Hypothalamus (tissue), 51 donors: ENCODE results near the gene RAP1GAP2.
"Not testable (repeated sequence)": the region's sequence is repeated elsewhere in the genome, so short reads cannot be mapped to it uniquely, and the experiment has no call there.

ENCODE experiments used
- DNase-seq, 51 donors: peaks; one replicate each; lab custom pipeline; 2025; lab: John Stamatoyannopoulos, UW

Gene RAP1GAP2

DNA sequence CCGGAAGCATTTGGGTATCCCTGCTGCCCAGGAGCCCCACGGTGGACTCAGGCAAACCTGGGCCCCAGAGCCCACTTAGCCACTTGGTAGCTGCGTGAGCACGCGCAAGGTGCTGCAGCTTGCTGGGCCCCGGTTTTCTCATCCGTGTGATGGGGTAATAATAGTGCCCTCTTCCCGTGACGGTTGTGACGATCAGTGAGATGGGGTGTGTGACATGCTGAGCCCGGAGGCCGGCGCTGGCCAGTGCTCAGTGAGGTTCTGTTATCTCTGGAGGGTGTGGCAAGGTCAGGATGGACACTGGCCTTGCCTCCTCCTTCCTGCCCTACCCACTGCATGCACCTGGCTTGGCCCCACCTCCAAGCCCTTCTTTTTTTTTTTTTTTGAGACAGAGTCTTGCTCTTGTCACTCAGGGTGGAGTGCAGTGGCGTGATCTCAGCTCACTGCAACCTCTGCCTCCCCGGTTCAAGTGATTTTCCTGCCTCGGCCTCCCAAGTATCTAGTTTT, 82.6 kb downstream of the RAP1GAP2 start:
- DNase-seq, result no peak

DNA sequence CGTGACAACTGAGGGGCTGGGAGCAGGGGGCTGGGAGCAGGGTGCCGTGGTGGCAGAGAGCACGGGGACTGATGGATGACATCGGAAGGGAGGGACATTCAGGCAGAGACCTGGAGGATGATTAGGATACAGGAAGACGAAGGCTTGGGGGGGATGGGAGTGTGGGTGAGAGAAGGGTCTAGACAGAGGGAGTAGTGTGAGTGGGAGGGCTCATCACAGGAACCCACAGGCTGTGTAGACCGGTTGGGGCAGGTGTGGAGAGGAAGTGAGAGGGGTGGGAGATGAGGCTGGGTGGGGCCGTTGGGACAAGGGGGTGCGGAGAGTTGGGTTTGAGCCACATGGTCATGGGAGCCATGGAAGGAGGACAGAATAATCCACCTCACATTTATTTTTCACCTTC, 83.8 kb downstream of the RAP1GAP2 start:
- peak in 1 of 51 donors; percentile 26 for DNase-seq

DNA sequence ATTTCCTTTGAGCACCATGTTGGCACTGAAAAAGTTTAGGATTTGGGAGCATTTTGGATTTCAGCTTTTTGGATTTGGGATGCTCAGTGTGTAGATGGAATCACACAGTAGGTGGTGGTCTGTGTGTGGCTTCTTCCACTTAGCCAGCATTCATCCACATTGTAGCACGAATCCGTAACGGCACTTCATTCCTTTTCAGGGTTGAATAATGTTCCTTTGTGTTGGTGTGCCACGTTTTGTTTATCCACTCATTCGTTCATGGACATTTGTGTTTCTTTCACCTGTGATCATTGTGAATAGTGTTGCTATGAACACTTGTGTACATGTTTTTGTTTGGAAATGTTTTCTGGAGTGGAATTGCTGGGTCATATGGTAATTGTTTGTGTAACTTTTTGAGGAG, 85.1 kb downstream of the RAP1GAP2 start:
- no peak for DNase-seq

DNA sequence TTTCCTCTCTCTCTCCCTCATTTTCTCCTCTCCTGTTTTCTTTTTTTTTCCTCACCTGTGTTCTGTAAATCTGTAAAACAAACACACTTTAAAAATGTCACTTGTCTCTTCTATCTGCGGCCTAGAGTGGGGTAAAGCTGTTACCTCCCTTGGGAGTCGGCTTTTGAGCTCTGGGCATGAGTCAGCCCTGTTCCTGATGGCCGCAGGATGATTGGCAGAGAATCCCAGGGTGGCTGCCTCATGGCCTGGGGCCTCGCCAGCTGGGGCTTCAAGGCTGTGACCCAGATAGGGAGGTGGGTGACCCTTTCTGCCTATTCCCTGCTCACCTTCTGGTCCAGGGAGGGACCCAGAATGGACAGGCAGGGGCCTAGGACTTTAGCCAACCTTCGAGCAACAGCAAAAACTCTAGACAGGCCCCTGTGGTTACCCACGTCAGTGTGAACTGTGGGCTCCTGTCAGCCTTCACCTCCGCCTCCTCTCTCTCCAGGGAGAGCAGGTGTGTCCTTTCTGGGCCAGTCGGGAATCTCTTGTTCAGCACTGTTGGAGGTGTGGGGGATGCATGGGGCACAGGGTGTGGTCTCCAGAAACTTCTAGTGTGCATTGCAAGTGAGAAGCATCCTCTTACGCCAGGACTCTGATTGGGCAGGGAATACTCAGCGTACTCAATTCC, 87.4 kb downstream of the RAP1GAP2 start:
- DNase-seq, result no peak

DNA sequence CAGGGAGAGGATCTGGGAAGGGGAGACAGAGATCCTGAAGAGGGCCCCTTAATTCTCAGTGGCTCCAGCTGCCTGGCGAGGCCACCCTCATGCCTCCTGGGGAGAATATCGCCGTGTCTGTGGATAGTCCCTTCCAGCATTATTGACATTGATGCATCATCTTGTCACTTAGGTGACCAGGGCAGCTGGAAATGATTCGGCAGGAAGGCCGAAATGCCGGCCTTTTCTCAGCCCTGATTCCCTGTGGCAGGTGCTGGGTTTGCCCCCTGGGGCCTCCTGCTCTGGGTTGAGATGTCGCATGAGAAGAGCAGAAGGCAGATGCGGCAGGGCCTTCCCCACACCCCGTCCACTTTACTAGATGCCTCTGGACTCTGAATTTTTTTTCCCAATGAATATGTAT, 89.5 kb downstream of the RAP1GAP2 start:
- no peak for DNase-seq

DNA sequence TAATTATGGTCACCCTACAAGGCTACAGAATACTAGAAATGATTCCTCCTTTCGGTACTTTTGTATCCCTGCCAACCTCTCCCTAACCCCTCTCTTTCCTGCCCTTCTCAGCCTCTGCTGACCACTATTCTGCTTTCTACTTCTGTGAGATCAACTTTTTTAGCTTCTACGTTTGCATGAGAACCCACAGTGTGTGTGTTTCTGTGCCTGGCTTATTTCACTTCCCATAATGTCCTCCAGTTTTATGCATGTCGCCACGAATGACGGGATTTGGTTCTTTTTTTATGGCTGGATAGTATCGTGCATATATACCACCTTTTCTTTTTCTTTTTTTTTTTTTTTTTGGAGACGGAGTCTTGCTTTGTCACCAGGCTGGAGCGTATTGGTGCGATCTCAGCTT, 92.1 kb downstream of the RAP1GAP2 start:
- no peak for DNase-seq

DNA sequence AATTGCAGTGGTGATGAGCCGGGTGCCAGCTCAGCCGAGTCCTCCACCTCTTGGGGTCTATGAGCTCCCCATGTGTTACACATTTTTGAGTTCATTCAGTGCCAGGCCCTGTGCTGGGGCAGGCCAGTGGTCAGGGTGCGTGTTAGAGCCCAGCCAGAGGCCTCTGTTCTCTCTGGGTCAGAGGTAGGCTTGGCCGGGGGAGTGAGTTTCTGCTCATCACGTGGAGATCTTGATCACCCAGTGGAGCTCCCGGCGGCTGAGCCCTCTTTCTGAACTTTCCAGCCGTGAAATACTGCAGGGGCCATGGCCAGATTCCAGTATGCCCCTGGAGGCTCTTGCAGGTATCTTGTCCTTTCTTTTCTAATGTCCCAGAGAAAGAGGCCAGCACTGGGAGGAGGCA, 93.0 kb downstream of the RAP1GAP2 start:
- DNase-seq, result no peak

DNA sequence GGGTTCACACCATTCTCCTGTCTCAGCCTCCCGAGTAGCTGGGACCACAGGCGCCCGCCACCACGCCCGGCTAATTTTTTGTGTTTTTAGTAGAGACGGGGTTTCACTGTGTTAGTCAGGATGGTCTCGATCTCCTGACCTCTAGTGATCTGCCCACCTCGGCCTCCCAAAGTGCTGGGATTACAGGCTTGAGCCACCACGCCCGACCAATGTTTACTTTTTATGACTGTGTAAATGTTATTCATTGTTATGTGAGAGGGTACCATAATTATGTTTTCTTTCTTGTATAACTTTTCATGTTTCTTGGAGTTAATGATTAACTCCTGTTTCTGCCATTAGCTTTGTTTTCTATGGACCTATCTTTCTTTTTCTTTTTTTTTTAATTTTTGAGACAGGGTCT, 94.5 kb downstream of the RAP1GAP2 start:
- DNase-seq, result not testable (repeated sequence)

DNA sequence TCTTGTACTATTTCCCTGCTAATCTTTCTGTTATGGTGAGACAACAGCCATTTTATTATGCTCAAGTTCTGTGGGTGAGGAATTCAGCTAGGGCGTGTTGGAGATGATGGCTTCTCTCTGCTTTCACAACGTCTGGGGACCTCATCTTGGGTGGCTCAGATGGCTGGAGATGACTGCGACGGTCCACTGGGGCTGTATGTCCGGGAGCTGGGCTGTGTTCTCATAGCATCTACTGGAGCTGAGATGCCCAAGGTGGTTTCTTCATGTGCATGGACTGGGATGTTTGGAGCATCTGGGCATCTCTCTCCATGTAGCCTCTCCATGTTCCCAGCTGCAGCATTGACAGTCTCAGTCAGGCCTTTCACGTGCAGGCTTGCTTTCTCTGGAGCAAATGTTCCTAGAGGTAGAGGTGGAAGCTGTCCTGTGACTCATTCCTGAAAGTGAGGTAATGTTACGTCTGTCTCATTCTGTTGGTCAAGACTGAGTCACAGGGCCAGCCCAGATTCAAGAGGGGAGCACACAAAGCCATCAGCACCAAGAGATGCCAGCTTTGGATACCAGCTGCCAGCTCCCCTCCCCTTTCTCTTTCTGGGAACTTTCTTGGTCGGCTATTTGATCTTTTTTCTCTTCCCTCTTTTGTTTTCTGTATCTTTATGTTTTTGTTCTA, 96.2 kb downstream of the RAP1GAP2 start:
- peak in 7 of 51 donors; percentile 10 to 50 (median 27) for DNase-seq

DNA sequence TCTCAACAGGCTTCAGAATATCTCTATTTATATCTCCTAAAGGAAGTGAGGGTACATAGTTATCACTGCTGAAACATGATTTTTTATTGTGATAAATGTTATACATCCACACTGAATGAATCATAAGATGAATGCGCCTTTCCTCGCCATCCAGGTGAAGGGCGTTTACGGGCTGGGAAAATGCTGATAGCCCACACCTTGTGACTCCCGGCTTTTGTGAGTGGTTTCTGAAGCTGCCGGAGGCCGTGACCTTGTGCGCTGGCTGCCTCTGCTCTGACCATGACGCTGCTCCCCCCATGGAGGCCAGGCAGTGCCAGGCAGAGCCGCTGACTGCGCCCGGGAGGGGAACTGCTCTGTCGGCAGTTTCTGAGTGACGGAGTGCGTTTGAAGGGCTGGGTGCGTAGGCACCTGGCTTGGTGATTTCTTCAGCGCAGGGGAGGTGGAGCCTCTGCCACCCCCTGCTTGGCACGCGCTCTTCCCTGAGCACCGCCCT, 97.2 kb downstream of the RAP1GAP2 start:
- no peak for DNase-seq

DNA sequence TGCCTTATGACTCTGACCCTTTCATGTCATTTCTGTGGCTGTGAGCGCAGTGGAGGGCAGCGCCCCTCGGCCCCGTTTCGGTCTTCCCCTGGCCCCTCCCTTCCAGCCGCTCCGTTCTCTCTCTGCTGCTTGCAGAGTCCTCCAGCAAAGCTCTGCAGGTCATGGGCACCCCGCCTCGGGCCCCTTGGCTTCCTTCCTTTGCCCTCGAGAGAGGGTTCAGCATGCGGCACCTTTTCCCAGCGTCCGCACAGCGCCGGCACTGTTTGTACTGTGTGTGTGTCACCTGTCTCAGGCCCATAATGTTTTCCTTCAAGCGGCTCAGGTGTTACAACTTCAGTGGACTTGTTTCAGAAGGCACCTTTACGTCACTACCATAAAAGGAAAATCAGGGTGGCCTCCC, 98.5 kb downstream of the RAP1GAP2 start:
- no peak for DNase-seq

DNA sequence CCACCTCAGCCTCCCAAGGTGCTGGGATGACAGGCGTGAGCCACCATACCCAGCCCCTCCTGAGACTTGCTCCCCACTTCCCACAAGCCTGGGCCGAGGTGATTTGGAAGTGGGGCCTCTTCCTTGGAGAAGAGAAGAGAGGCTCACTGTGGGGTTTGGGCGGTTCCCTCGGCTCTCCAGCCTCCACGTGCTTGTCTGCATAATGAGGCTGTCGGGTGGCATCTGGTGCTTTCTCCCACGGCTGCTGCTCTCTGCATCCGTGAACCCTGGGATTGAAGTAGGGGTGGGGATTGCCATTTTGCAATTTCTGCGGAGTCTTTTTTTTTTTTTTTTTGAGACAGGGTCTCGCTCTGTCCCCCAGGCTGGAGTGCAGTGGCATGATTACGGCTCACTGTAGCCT, 101.4 kb downstream of the RAP1GAP2 start:
- DNase-seq, result no peak

DNA sequence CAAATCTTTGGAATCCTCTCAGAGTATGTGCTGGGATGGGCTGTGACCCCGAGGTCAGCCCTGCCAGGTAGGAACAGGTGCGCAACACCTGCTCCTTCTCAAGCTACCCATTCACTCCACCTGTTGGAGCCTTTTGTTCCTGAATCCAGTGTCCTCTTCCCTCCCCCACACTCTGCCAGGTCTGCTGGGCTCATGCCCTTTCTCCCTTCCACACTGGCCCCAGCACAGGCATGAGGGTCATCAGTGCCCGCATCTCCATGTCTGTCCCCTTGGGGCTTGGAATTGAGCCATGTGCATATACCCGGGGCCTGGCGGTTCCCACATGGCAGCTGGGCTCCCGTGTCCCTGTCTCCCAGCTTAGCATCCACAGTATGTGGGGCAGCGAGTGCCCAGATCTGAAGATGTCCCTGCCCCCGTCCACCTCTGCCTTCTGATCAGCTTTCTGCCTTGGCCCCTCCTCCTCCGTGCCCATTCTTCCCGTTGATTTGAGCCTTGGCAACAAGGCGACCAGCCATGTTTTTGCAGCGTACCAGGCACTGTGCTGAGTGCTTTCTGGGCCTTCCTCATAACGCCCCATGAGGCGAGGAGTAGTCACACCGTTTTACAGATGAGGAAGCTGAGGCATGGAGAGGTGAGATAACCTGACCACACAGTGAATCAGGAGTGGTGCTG, 102.2 kb downstream of the RAP1GAP2 start:
- DNase-seq, result no peak

DNA sequence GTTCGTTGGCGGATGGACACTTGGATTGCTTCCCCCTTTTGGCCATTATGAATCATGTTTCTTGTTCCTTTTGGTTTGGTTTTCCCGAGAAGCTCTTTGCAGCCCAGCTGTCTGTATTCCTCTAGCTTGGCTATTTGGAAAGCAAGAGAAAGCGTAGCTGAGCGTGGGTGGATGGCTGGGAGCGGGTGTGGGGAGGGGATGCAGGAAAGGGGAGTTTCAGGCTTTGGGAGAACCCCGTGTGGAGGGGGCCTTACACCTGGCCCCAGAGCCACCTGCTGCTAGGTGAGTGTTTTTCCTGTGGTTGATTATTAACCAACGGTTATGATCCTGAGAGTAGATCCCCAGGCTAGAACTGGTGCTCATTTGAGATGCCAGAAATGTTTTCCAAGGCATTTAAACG, 103.7 kb downstream of the RAP1GAP2 start:
- DNase-seq, result no peak

DNA sequence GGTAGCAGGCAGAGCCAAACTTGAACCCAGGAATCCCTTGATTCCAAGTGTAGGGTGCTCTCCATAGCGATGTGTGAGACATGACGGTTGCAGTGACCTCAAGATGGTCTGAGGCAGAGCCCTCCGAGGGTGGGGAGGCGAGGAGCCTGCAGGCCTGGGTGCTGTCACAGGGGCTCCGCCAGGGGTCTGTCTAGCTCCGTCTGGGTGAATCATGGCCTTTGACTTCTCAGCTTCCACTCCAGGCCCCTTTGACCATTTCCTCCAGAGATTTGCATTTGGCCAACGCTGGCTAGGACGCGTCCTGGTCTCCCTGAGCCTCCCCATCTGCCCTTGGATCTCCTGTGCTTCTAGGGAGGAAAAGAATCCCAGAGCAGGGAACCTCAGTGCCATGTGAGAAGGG, 104.6 kb downstream of the RAP1GAP2 start:
- no peak for DNase-seq

DNA sequence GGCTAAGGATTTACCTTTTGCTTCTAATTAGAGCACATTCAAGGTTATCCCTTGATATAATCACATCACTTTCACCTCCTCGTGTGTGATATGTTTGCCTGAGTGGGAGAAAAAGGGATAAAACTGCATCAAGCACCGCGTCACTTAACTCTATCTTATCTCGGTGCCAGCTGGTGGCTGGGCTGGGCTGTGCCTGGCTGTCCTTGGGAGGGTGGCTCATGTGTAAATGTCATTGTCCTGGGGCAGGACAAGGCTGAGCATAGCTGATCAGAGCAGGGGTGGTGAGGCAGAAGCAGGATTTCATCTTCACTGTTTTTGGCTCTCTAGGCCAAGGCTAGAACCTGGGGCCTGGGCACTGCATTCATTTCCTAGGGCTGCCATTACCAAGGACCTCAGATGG, 105.3 kb downstream of the RAP1GAP2 start:
- DNase-seq, result no peak

DNA sequence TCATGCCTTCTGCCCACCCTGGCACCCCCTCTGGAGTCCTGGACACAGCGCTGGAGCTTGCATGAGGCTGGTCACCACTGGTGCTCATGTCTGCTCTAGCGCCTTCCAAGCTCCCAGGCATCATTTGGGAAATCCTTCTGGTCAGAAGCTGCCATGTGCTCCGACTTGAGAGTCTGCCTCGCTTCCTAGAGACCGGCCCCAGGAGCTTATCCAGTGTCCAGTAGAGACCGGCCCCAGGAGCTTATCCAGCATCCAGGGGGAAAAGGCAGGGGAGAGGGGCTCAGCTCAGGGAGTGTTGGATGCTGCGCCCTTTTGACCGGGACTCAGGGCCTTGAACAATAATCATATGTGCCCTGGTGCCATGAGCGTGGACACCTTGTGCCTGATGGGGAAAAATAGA, 106.3 kb downstream of the RAP1GAP2 start:
- DNase-seq, result no peak

DNA sequence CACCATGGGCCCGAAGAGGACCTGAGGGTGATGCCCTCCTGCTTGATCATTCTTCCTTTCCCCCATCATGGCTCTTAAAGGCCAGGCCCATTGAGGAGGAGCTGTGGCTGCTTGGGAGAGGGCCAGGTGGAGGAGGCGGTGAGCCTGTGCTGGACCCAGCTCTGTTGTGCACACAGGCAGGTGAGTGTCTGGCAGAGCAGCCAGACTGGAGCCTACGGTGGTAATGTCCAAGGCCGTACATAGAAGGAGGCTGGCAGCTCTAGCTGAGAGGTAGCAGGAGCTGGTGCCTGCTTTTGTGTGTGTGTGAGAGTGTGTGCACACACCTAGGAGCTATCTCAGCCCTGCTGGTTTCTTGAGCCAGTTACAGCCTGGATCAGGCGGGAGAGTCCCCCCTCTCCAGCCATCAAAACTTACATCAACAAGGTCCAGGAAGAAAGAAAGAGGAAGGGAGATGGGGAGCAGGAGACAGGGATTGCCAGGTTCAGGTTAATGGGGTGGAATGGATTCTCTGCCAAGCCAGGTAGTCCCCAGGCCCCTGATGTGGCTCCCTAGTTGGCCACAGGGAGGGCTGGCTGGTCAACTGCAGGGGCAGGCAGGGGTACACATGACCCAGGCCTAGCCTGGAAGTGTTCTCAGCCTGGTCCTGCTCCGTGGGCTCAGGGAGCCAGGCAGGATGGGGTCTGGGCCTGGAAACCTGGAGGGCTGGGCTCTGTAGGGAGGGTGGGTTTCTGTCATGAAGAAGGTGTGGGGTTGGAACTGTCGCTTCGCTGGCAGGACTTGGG, 107.1 kb downstream of the RAP1GAP2 start:
- DNase-seq, result no peak

DNA sequence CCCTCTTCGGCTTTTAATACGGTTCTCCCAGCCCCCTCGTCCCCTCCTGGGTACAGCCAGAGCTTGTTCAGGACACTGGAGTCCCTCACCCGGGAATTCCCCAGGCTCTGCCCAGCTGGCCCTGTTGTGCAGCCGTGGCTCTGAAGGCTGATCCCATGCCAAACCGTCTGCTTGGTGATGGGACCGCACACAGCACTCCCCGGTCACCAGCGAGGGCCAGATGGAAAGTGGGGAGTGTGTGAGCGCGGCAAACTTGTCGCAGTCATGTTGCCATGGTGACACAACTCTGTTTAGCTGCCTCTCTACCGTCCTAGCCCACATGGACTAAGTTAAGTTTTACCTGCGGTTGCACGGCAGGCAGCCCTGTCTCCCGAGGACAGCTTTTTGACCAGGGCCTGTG, 107.9 kb downstream of the RAP1GAP2 start:
- peak in 37 of 51 donors; percentile 1 to 73 (median 34) for DNase-seq

DNA sequence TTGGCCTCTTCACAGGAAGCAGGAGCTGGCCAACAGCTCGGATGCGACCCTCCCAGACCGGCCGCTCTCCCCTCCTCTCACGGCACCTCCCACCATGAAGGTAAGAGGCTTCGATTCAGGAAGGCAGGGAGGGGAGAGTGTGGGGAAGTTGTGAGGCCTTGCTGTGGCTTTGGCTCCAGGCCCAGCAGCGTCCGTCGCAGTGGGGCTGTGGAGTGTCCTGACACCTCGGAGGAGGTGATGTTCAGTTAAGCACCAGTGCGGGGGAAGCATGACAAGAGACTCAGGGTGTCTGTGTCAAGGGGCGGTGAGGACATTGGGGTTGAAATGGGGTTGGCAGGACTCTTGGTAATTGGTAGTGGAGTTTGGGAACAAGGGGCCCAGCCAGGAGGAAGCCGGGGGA, 109.0 kb downstream of the RAP1GAP2 start:
- DNase-seq, result no peak
